HUES6 (cell line): ENCODE results near the gene LHFPL6.
A peak's percentile ranks its signal among the peaks of the same experiment; 100 is the strongest.

ENCODE experiments used
- H3K27ac ChIP-seq: 2 replicates; pipeline ENCODE4 v1.7.0; 2013; ENCODE audit warnings: low read depth, mild to moderate bottlenecking, low read length, inconsistent platforms
- H3K27me3 ChIP-seq: 2 replicates; pipeline ENCODE4 v1.6.1; 2013; ENCODE audit warnings: low read length; ENCODE audit not compliant: control insufficient read depth, insufficient read depth
- H3K36me3 ChIP-seq: 2 replicates; pipeline ENCODE4 v1.6.1; 2013; ENCODE audit warnings: low read length; ENCODE audit not compliant: control insufficient read depth, insufficient read depth
- H3K4me1 ChIP-seq: 2 replicates; pipeline ENCODE4 v1.6.1; 2013; ENCODE audit warnings: low read length; ENCODE audit not compliant: control insufficient read depth, insufficient read depth
- H3K4me3 ChIP-seq: 2 replicates; pipeline ENCODE4 v1.5.1; 2013; ENCODE audit warnings: low read depth, low read length
- H3K9ac ChIP-seq: one replicate; pipeline ENCODE4 v1.6.1; 2013; ENCODE audit warnings: mild to moderate bottlenecking, low read length
- H3K9me3 ChIP-seq: 2 replicates; pipeline ENCODE4 v1.6.1; 2013; ENCODE audit warnings: low read depth, low read length; ENCODE audit not compliant: control insufficient read depth, insufficient read depth

Gene LHFPL6

GRCh38 chr13:39602614-39603366, at the start of gene LHFPL6:
Gene LHFPL6 (minus strand): TSS chr13:39603193.
- H3K9ac ChIP-seq = peak within 1 kb of the TSS; percentile 83
- H3K9me3 ChIP-seq = no peaks in the 10 kb centered on the region
- peaks cover 3% of the 10 kb centered on the region; the same call in 1 of the 2 replicates for H3K4me1 ChIP-seq
- H3K27me3 ChIP-seq = peaks cover 45% of the 10 kb centered on the region
- H3K4me3 ChIP-seq = peak within 1 kb of the TSS; percentile 91
- H3K36me3 ChIP-seq = no peaks in the 10 kb centered on the region
- no peak within 1 kb of the TSS; the same call in 1 of the 2 replicates for H3K27ac ChIP-seq

DNA sequence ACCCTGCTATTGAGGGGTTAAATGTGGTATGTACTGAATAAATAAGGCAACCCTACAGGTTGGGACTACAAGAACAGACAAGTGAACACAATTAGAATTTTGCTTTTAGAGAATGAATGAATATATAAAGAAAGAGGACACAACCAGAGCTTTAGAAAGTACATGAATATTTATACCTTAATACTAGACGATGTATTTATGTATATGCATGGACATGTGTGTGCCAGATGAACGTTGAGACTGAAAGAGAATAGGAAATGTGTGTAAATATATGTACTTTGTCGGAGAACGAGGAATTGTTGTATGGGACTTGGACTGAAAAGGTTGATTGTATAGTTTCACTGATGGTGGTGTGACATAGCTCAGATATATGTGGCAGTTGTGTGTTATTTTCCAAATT, 43.1 kb upstream of the LHFPL6 start:
- H3K4me1 ChIP-seq = no peaks in the 10 kb centered on the region
- no peaks in the 10 kb centered on the region for H3K36me3 ChIP-seq
- no peaks in the 10 kb centered on the region for H3K27me3 ChIP-seq
- H3K9me3 ChIP-seq = no peaks in the 10 kb centered on the region
- no peak overlapping the region for H3K4me3 ChIP-seq
- H3K27ac ChIP-seq = no peak overlapping the region
- H3K9ac ChIP-seq = no peak overlapping the region

- Histone ChIP-seq H3K4me3 (no peak overlapping the region), H3K9me3 (peaks cover 7% of the 10 kb centered on the region), H3K27ac (no peak overlapping the region), H3K27me3 (no peaks in the 10 kb centered on the region), H3K36me3 (no peaks in the 10 kb centered on the region), H3K4me1 (no peaks in the 10 kb centered on the region), H3K9ac (no peak overlapping the region)
These were observed 38.7 kb upstream of the LHFPL6 start for GRCh38 chr13:39641645-39642044.

DNA sequence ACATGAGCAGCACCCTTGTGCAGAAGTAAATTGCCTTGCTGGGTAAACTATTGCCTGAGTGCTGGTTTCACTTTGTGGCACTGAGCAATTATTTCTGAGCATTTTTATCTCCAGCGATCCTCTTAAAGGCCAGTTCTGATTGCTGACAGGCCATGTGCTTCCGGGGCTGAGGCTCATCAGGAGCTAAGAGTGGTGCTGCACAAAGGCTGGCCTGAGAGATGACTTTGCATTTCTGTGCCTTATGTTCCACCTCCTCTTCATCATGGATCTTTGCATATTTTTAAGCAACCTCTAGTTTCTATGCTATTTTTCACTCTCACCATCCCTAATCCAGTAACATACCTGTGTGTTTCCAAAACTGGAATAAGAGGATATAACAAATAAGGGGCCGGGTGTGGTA, 34.9 kb upstream of the LHFPL6 start:
- Histone ChIP-seq H3K9me3 (peaks cover 7% of the 10 kb centered on the region), H3K27ac (no peak overlapping the region), H3K4me1 (peaks cover 7% of the 10 kb centered on the region; the same call in 1 of the 2 replicates), H3K9ac (no peak overlapping the region), H3K27me3 (no peaks in the 10 kb centered on the region), H3K36me3 (no peaks in the 10 kb centered on the region), H3K4me3 (no peak overlapping the region)

GRCh38 chr13:39635564-39635963, 32.6 kb upstream of the LHFPL6 start:
- H3K27me3 ChIP-seq = no peaks in the 10 kb centered on the region
- no peak overlapping the region for H3K4me3 ChIP-seq
- H3K9ac ChIP-seq = no peak overlapping the region
- peaks cover 9% of the 10 kb centered on the region for H3K9me3 ChIP-seq
- peaks cover 7% of the 10 kb centered on the region; the same call in 1 of the 2 replicates for H3K4me1 ChIP-seq
- no peak overlapping the region for H3K27ac ChIP-seq
- H3K36me3 ChIP-seq = no peaks in the 10 kb centered on the region

- Histone ChIP-seq H3K27me3 (no peaks in the 10 kb centered on the region), H3K9ac (no peak overlapping the region), H3K36me3 (no peaks in the 10 kb centered on the region), H3K4me3 (no peak overlapping the region), H3K27ac (no peak overlapping the region), H3K9me3 (peaks cover 9% of the 10 kb centered on the region), H3K4me1 (peaks cover 7% of the 10 kb centered on the region; the same call in 1 of the 2 replicates)
These were observed 30.0 kb upstream of the LHFPL6 start for GRCh38 chr13:39632994-39633393.

DNA sequence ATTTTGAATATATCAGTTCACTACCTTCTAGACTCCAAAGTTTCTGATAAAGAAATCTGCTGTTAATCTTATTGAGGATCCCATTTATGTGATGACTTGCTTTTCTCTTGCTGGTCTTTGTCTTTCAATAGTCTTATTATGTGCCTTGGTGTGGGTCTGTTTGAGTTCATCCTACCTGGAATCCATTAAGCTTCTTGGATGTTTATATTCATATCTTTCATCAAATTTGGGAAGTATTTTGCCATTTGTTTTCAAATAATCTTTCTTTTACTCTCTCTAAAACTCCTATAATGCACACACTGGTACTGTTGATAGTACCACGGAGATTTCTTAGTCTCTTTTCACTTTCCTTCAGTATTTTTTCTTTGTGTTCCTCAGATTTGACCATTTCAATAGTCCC, 28.3 kb upstream of the LHFPL6 start:
- H3K4me1 ChIP-seq = peaks cover 7% of the 10 kb centered on the region; the same call in 1 of the 2 replicates
- no peak overlapping the region for H3K9ac ChIP-seq
- no peaks in the 10 kb centered on the region for H3K36me3 ChIP-seq
- H3K27ac ChIP-seq = no peak overlapping the region
- no peaks in the 10 kb centered on the region for H3K27me3 ChIP-seq
- peaks cover 2% of the 10 kb centered on the region; the same call in 1 of the 2 replicates for H3K9me3 ChIP-seq
- no peak overlapping the region for H3K4me3 ChIP-seq

DNA sequence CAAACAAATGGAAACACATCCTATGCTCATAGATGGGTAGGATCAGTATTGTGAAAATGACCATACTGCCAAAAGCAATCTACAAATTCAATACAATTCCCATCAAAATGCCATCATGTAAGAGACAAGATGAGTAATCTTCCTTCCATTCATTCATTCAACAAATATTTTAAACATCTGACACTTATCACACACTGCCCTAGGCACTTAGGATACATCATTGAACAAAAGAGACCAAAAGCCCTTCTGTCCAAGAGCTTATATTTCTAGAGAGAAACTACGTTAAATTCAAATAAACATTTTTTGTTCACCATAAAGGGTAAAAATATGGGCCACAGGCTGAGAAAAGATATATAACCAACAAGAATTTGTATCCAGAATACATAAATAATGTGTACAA, 20.5 kb upstream of the LHFPL6 start:
- Histone ChIP-seq H3K4me1 (no peaks in the 10 kb centered on the region), H3K9ac (no peak overlapping the region), H3K36me3 (no peaks in the 10 kb centered on the region), H3K27ac (no peak overlapping the region), H3K9me3 (no peaks in the 10 kb centered on the region), H3K27me3 (no peaks in the 10 kb centered on the region), H3K4me3 (no peak overlapping the region)

GRCh38 chr13:39618561-39618960, 15.6 kb upstream of the LHFPL6 start:
- no peak overlapping the region for H3K27ac ChIP-seq

GRCh38 chr13:39616087-39616694, 13.2 kb upstream of the LHFPL6 start:
- Histone ChIP-seq H3K4me3 (no peak overlapping the region), H3K9me3 (no peaks in the 10 kb centered on the region), H3K36me3 (no peaks in the 10 kb centered on the region), H3K27ac (no peak overlapping the region), H3K4me1 (no peaks in the 10 kb centered on the region), H3K9ac (no peak overlapping the region), H3K27me3 (no peaks in the 10 kb centered on the region)

More at GRCh38 chr13:39618561-39618960, 15.6 kb upstream of the LHFPL6 start:
- no peaks in the 10 kb centered on the region for H3K36me3 ChIP-seq
- no peak overlapping the region for H3K9ac ChIP-seq
- no peaks in the 10 kb centered on the region for H3K9me3 ChIP-seq
- H3K4me3 ChIP-seq = no peak overlapping the region
- H3K4me1 ChIP-seq = no peaks in the 10 kb centered on the region
- H3K27me3 ChIP-seq = no peaks in the 10 kb centered on the region

DNA sequence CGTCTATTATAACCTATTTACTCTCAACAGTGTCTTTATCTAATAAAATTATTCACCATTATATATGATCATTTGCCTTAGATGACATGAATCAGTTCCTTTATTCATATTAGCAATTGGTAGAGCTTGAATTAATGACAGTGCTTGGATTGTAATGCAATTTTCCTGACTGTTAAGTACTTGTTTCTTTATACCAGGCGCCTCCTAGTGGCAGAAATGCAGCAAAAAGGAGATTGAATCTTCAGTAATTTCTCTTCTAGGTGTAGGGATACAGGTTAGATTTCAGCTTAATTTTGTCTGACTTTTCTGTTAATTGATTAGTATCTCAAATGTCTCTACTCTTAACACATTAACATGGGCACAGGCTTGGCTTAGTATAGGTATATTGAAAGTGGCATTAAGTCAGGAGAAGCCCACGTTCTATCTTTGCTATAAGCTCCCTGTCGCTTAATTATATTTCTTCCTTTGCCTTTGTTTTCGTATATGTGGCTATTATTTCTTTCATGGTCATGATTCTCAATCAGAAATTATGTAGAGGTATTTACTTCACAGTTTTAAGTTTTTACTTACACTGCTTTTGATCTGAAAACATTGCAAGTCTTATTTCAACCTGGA, 9.1 kb upstream of the LHFPL6 start:
- no peaks in the 10 kb centered on the region for H3K4me1 ChIP-seq
- H3K9ac ChIP-seq = no peak overlapping the region
- no peaks in the 10 kb centered on the region; the same call in 1 of the 2 replicates for H3K27me3 ChIP-seq
- H3K36me3 ChIP-seq = no peaks in the 10 kb centered on the region
- H3K4me3 ChIP-seq = no peak overlapping the region
- no peak overlapping the region for H3K27ac ChIP-seq
- H3K9me3 ChIP-seq = no peaks in the 10 kb centered on the region
